Astrocyte (in vitro differentiated cells and primary cell): ENCODE data around the gene TTLL5. TPM values are rescaled to one million over a fixed set of nuclear protein-coding genes. Genes with fewer than 3 reads are reported as not detected.

ENCODE experiments used
- DNase-seq: peaks from one replicate; pipeline ENCODE4 v3.0.0-alpha.2; 2010; ENCODE audit warnings: low read depth
- FAIRE-seq: peaks from 2 replicates; lab custom pipeline; 2011; peaks lifted over from hg19 to GRCh38; lab: Jason Lieb, UNC
- H2AFZ ChIP-seq: 2 replicates; pipeline ENCODE4 v1.6.0; 2012; ENCODE audit warnings: low read depth, low read length, inconsistent platforms
- H3K27ac ChIP-seq: 2 replicates; pipeline ENCODE4 v1.5.1; 2011; ENCODE audit warnings: low read depth, low read length, inconsistent platforms
- H3K27me3 ChIP-seq: 2 replicates; pipeline ENCODE4 v1.6.0; 2011; ENCODE audit warnings: low read length, inconsistent platforms; ENCODE audit not compliant: insufficient read depth
- H3K36me3 ChIP-seq: 2 replicates; pipeline ENCODE4 v1.5.1; 2011; ENCODE audit warnings: low read length, inconsistent platforms; ENCODE audit not compliant: insufficient read depth
- H3K4me1 ChIP-seq: 2 replicates; pipeline ENCODE4 v1.5.1; 2011; ENCODE audit warnings: low read length, inconsistent platforms; ENCODE audit not compliant: insufficient read depth
- H3K4me2 ChIP-seq: 2 replicates; pipeline ENCODE4 v1.6.0; 2012; ENCODE audit warnings: low read length, inconsistent platforms
- H3K4me3 ChIP-seq: 2 replicates; pipeline ENCODE4 v1.5.1; 2011; ENCODE audit warnings: low read depth, mild to moderate bottlenecking, low read length, inconsistent platforms; ENCODE audit not compliant: insufficient read depth
- H3K79me2 ChIP-seq: 2 replicates; pipeline ENCODE4 v1.6.0; 2012; ENCODE audit warnings: mild to moderate bottlenecking, low read length, inconsistent platforms; ENCODE audit not compliant: insufficient read depth
- H3K9ac ChIP-seq: 2 replicates; pipeline ENCODE4 v1.6.0; 2012; ENCODE audit warnings: mild to moderate bottlenecking, low read length, inconsistent platforms
- H3K9me3 ChIP-seq: 2 replicates; pipeline ENCODE4 v1.5.1; 2012; ENCODE audit warnings: low read depth, mild to moderate bottlenecking, low read length, inconsistent platforms; ENCODE audit not compliant: insufficient read depth
- H4K20me1 ChIP-seq: 2 replicates; pipeline ENCODE4 v1.6.0; 2012; ENCODE audit warnings: low read length, inconsistent platforms; ENCODE audit not compliant: insufficient read depth
- H3K27ac Mint-ChIP-seq: one replicate; pipeline ENCODE4 v1.8.0; 2021; ENCODE audit warnings: mild to moderate bottlenecking, mixed read lengths; ENCODE audit not compliant: unreplicated experiment
- H3K27me3 Mint-ChIP-seq: one replicate; pipeline ENCODE4 v1.8.0; 2021; ENCODE audit warnings: low read depth, mixed read lengths; ENCODE audit not compliant: unreplicated experiment
- H3K36me3 Mint-ChIP-seq: one replicate; pipeline ENCODE4 v1.8.0; 2021; ENCODE audit warnings: low read depth, mixed read lengths; ENCODE audit not compliant: unreplicated experiment
- H3K4me1 Mint-ChIP-seq: one replicate; pipeline ENCODE4 v1.8.0; 2021; ENCODE audit warnings: low read depth, mixed read lengths; ENCODE audit not compliant: unreplicated experiment
- H3K4me3 Mint-ChIP-seq: one replicate; pipeline ENCODE4 v1.8.0; 2021; ENCODE audit warnings: mild to moderate bottlenecking, moderate library complexity, mixed read lengths; ENCODE audit not compliant: unreplicated experiment
- H3K9me3 Mint-ChIP-seq: one replicate; pipeline ENCODE4 v1.8.0; 2021; ENCODE audit warnings: mild to moderate bottlenecking, mixed read lengths; ENCODE audit not compliant: unreplicated experiment
- EZH2 ChIP-seq: IDR thresholded peaks from 2 replicates; pipeline ENCODE4 v1.6.1; 2012; ENCODE audit warnings: mild to moderate bottlenecking, low read length, inconsistent platforms; ENCODE audit not compliant: insufficient read depth
- total RNA-seq: library from RNA; stranded (reverse); gene quantifications from 2 replicates; pipeline ENCODE4 v1.2.1, GENCODE V29; 2021
- TF ChIP-seq, protein P1 (sequence below): IDR thresholded peaks from 2 replicates; pipeline ENCODE4 v1.5.1; 2011; ENCODE audit warnings: low read depth, mild to moderate bottlenecking, inconsistent platforms, low read length, moderate library complexity; ENCODE audit not compliant: insufficient read depth

TTLL5 gene
- total RNA-seq, 1 donor from 2014 or later, result 24.0 TPM

DNA sequence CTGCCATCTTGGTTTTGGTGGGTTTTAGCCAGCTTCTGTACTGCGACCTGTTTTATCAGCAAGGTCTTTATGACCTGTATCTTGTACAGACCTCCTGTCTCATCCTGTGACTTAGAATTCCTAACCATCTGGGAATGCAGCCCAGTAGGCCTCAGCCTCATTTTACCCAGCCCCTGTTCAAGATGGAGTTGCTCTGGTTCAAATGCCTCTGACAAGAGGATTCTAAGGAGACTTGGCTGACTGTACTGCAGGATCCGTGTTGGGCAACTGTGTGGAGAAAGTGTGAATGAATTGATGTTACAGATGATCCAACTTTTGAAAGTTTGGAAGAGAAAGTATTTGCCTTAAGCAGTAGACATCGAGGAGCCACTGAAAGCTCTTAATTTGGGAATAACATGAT, 91.0 kb downstream of the TTLL5 start:
- peaks cover 16% of the 10 kb centered on the region for H3K36me3 Mint-ChIP-seq
- no peak for TF ChIP-seq EZH2
- TF ChIP-seq, protein P1, sequence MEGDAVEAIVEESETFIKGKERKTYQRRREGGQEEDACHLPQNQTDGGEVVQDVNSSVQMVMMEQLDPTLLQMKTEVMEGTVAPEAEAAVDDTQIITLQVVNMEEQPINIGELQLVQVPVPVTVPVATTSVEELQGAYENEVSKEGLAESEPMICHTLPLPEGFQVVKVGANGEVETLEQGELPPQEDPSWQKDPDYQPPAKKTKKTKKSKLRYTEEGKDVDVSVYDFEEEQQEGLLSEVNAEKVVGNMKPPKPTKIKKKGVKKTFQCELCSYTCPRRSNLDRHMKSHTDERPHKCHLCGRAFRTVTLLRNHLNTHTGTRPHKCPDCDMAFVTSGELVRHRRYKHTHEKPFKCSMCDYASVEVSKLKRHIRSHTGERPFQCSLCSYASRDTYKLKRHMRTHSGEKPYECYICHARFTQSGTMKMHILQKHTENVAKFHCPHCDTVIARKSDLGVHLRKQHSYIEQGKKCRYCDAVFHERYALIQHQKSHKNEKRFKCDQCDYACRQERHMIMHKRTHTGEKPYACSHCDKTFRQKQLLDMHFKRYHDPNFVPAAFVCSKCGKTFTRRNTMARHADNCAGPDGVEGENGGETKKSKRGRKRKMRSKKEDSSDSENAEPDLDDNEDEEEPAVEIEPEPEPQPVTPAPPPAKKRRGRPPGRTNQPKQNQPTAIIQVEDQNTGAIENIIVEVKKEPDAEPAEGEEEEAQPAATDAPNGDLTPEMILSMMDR, result no peak
- Histone ChIP-seq H4K20me1 (no peaks in the 10 kb centered on the region), H3K4me2 (no peak overlapping the region), H3K9me3 (no peaks in the 10 kb centered on the region), H3K9ac (no peak overlapping the region), H2AFZ (no peak overlapping the region), H3K4me3 (no peak overlapping the region), H3K27me3 (no peaks in the 10 kb centered on the region), H3K79me2 (no peaks in the 10 kb centered on the region), H3K4me1 (no peaks in the 10 kb centered on the region), H3K36me3 (no peaks in the 10 kb centered on the region), H3K27ac (no peak overlapping the region)
- H3K27ac Mint-ChIP-seq, result peak overlapping the region; percentile 88
- no peaks in the 10 kb centered on the region for H3K27me3 Mint-ChIP-seq
- peaks cover 36% of the 10 kb centered on the region for H3K4me1 Mint-ChIP-seq
- H3K9me3 Mint-ChIP-seq, result peaks cover 2% of the 10 kb centered on the region
- no peak overlapping the region for H3K4me3 Mint-ChIP-seq
- FAIRE-seq, result no peak
- no peak for DNase-seq

DNA sequence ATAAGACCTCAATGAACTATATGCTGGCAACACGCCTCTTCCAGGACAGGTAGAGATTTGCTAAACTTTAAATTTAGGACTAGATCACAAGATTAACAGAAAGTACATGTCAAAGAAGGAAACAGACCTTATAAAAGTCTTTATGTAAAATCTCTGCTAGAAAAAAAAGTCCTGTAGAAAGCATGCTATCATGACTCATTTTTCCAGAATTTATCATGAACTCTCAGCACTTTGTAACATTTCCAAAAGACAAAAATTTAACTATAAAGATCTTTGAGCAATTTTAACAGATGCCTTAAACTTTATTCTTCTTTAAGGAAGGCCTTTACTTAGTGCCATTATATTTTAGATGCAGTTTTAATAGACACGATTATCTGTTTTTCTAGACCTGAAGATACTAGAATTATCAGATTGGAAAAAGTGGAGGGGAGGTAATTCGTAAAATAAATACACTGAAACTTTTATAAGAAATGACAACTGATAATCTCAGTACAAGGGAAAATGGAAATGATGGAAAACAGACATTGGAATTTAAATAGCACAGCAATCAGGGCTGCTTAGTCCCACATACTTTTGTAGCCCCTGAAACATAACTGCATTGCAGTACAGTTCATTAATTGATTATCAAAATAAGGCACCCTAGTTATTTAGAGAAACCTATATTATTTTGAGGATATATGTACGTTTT, 92.0 kb downstream of the TTLL5 start:
- Histone ChIP-seq H3K27me3 (no peaks in the 10 kb centered on the region), H3K4me3 (no peak overlapping the region), H3K79me2 (no peaks in the 10 kb centered on the region), H3K9me3 (no peaks in the 10 kb centered on the region), H3K27ac (peak overlapping the region; percentile 2), H4K20me1 (no peaks in the 10 kb centered on the region), H2AFZ (no peak overlapping the region), H3K36me3 (no peaks in the 10 kb centered on the region), H3K4me1 (no peaks in the 10 kb centered on the region), H3K4me2 (no peak overlapping the region), H3K9ac (no peak overlapping the region)
- no peak for TF ChIP-seq EZH2
- TF ChIP-seq, protein P1, result no peak
- Mint-ChIP-seq H3K4me1 (peaks cover 32% of the 10 kb centered on the region), H3K9me3 (peaks cover 2% of the 10 kb centered on the region), H3K4me3 (no peak overlapping the region), H3K27ac (peak overlapping the region; percentile 89), H3K27me3 (no peaks in the 10 kb centered on the region), H3K36me3 (peaks cover 14% of the 10 kb centered on the region)
- FAIRE-seq, result no peak
- peak; percentile 31 for DNase-seq

DNA sequence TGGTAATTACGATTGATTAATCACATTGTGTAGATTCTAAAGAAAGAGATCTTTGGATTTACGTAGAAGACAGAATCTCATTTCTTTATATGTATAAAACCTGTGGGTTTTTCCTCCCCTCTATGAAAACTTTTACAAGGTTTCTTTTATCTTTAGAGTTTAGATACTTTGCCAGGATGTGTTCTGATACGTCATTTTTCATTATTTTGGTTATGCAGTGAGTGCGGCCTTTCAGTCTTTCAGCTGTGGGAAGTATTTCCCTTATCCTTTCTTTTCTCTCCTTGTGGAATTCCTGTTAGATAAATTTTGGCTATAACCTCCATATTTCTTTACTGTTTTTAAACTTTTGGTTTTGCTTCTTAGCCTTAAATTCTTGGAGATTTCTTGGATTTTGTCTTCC, 92.7 kb downstream of the TTLL5 start:
- no peak for TF ChIP-seq EZH2
- TF ChIP-seq, protein P1, result no peak
- Histone ChIP-seq H3K27me3 (no peaks in the 10 kb centered on the region), H3K79me2 (no peaks in the 10 kb centered on the region), H4K20me1 (no peaks in the 10 kb centered on the region), H3K9ac (no peak overlapping the region), H2AFZ (no peak overlapping the region), H3K27ac (no peak overlapping the region), H3K36me3 (no peaks in the 10 kb centered on the region), H3K4me3 (no peak overlapping the region), H3K4me1 (no peaks in the 10 kb centered on the region), H3K9me3 (no peaks in the 10 kb centered on the region), H3K4me2 (no peak overlapping the region)
- Mint-ChIP-seq H3K27ac (no peak overlapping the region), H3K4me1 (peaks cover 28% of the 10 kb centered on the region), H3K4me3 (no peak overlapping the region), H3K27me3 (no peaks in the 10 kb centered on the region), H3K36me3 (peaks cover 14% of the 10 kb centered on the region), H3K9me3 (peaks cover 2% of the 10 kb centered on the region)
- DNase-seq (peak; percentile 34), FAIRE-seq (no peak)
